ENCODE data around the gene NSL1. TPM values are rescaled to one million over a fixed set of nuclear protein-coding genes. Genes with fewer than 3 reads are reported as not detected.
"Not testable (repeated sequence)": the region's sequence is repeated elsewhere in the genome, so short reads cannot be mapped to it uniquely, and the experiment has no call there.

NSL1 gene
- total RNA-seq, 1 donor from 2014 or later = 28.0 TPM

GRCh38 chr1:212783976-212784375, 7.6 kb downstream of the NSL1 start:
- no peak for DNase-seq (ENCODE audit: low read depth, low spot score)

GRCh38 chr1:212782422-212783154, 9.0 kb downstream of the NSL1 start:
- DNase-seq (ENCODE audit: low read depth, low spot score) = peak; percentile 51

GRCh38 chr1:212781225-212781624, 10.4 kb downstream of the NSL1 start:
- no peak for DNase-seq (ENCODE audit: low read depth, low spot score)

- no peak for DNase-seq (ENCODE audit: low read depth, low spot score)
Observed at GRCh38 chr1:212780759-212781158, 10.8 kb downstream of the NSL1 start.

GRCh38 chr1:212779086-212779485, 12.5 kb downstream of the NSL1 start:
- DNase-seq (ENCODE audit: low read depth, low spot score) = not testable (repeated sequence)

- no peak for DNase-seq (ENCODE audit: low read depth, low spot score)
Observed at GRCh38 chr1:212777151-212777550, 14.4 kb downstream of the NSL1 start.

- no peak for DNase-seq (ENCODE audit: low read depth, low spot score)
Observed at GRCh38 chr1:212775241-212775640, 16.3 kb downstream of the NSL1 start.

- no peak for DNase-seq (ENCODE audit: low read depth, low spot score)
Observed at GRCh38 chr1:212774584-212774983, 17.0 kb downstream of the NSL1 start.

GRCh38 chr1:212773011-212773410, 18.6 kb downstream of the NSL1 start:
- DNase-seq (ENCODE audit: low read depth, low spot score) = no peak

- no peak for DNase-seq (ENCODE audit: low read depth, low spot score)
Observed at GRCh38 chr1:212771341-212771740, 20.2 kb downstream of the NSL1 start.

GRCh38 chr1:212769459-212770167, 22.0 kb downstream of the NSL1 start:
- no peak for DNase-seq (ENCODE audit: low read depth, low spot score)

GRCh38 chr1:212766825-212767224, 24.8 kb downstream of the NSL1 start:
- DNase-seq (ENCODE audit: low read depth, low spot score) = not testable (repeated sequence)

- DNase-seq (ENCODE audit: low read depth, low spot score) = not testable (repeated sequence)
Observed at GRCh38 chr1:212764718-212765281, 26.8 kb downstream of the NSL1 start.

- DNase-seq (ENCODE audit: low read depth, low spot score) = no peak
Observed at GRCh38 chr1:212762839-212763238, 28.7 kb downstream of the NSL1 start.

GRCh38 chr1:212762234-212762633, 29.3 kb downstream of the NSL1 start:
- DNase-seq (ENCODE audit: low read depth, low spot score) = no peak

- DNase-seq (ENCODE audit: low read depth, low spot score) = no peak
Observed at GRCh38 chr1:212760126-212760823, 31.3 kb downstream of the NSL1 start.

GRCh38 chr1:212759683-212760082, 31.9 kb downstream of the NSL1 start:
- DNase-seq (ENCODE audit: low read depth, low spot score) = no peak

GRCh38 chr1:212754680-212755079, 36.9 kb downstream of the NSL1 start:
- DNase-seq (ENCODE audit: low read depth, low spot score) = no peak

- no peak for DNase-seq (ENCODE audit: low read depth, low spot score)
Observed at GRCh38 chr1:212754193-212754592, 37.4 kb downstream of the NSL1 start.

GRCh38 chr1:212753749-212754148, 37.8 kb downstream of the NSL1 start:
- DNase-seq (ENCODE audit: low read depth, low spot score) = no peak

GRCh38 chr1:212752934-212753497, 38.6 kb downstream of the NSL1 start:
- DNase-seq (ENCODE audit: low read depth, low spot score) = no peak

Measured in pulmonary artery endothelial cell (primary cell).